NCI-H82 treated with DMSO at 0.1 percent for 48 hours (cell line): Measurements from ENCODE around the gene N4BP2L1.
"Not testable (repeated sequence)": the region's sequence is repeated elsewhere in the genome, so short reads cannot be mapped to it uniquely, and the experiment has no call there.

ENCODE experiments used
- DNase-seq: peaks from one replicate; lab custom pipeline; 2025; ENCODE audit not compliant: unreplicated experiment; lab: John Stamatoyannopoulos, UW

N4BP2L1 gene

GRCh38 chr13:32391101-32391619 lies 36.8 kb downstream of the N4BP2L1 start:
- DNase-seq: no peak

GRCh38 chr13:32390484-32390883 lies 37.4 kb downstream of the N4BP2L1 start:
- no peak for DNase-seq

- no peak for DNase-seq
These were observed 37.9 kb downstream of the N4BP2L1 start for GRCh38 chr13:32390048-32390447.

- no peak for DNase-seq
These were observed 42.5 kb downstream of the N4BP2L1 start for GRCh38 chr13:32385410-32385809.

GRCh38 chr13:32384702-32385101 lies 43.2 kb downstream of the N4BP2L1 start:
- DNase-seq: no peak

GRCh38 chr13:32383836-32384618 lies 43.9 kb downstream of the N4BP2L1 start:
- DNase-seq: no peak

- no peak for DNase-seq
These were observed 46.4 kb downstream of the N4BP2L1 start for GRCh38 chr13:32381539-32381938.

GRCh38 chr13:32378012-32378411 lies 49.9 kb downstream of the N4BP2L1 start:
- DNase-seq: no peak

GRCh38 chr13:32376642-32377415 lies 51.1 kb downstream of the N4BP2L1 start:
- DNase-seq: no peak

GRCh38 chr13:32370805-32371204 lies 57.1 kb downstream of the N4BP2L1 start:
- DNase-seq: no peak

- DNase-seq: no peak
These were observed 65.4 kb downstream of the N4BP2L1 start for GRCh38 chr13:32362574-32362973.

- DNase-seq: not testable (repeated sequence)
These were observed 72.0 kb downstream of the N4BP2L1 start for GRCh38 chr13:32355935-32356334.

GRCh38 chr13:32354040-32354439 lies 73.9 kb downstream of the N4BP2L1 start:
- no peak for DNase-seq

GRCh38 chr13:32350839-32351441 lies 77.0 kb downstream of the N4BP2L1 start:
- not testable (repeated sequence) for DNase-seq
